ENCODE measurements around the gene LRRC37A3. TPM values are rescaled to one million over a fixed set of nuclear protein-coding genes. Genes with fewer than 3 reads are reported as not detected.
"Not testable (repeated sequence)": the region's sequence is repeated elsewhere in the genome, so short reads cannot be mapped to it uniquely, and the experiment has no call there.

LRRC37A3 gene
- polyA plus RNA-seq (2013, experiment 1 of 4), result 7.4 TPM
- 7.2 TPM for polyA plus RNA-seq (2013, experiment 2 of 4)
- polyA plus RNA-seq (2013, experiment 3 of 4), result 4.9 TPM
- 5.7 TPM for polyA plus RNA-seq (2013, experiment 4 of 4)

- peak within 1 kb of the TSS; percentile 60 for H3K4me3 ChIP-seq (ENCODE audit: insufficient read depth, low read depth, low read length)
- H3K36me3 ChIP-seq (ENCODE audit: control insufficient read depth, insufficient read depth, low read length); H3K9me3 ChIP-seq (ENCODE audit: control insufficient read depth, low read length); H3K4me1 ChIP-seq (ENCODE audit: control insufficient read depth, insufficient read depth, low read length); H3K27me3 ChIP-seq (ENCODE audit: control insufficient read depth, insufficient read depth, low read length, poor library complexity, severe bottlenecking): not testable (repeated sequence)
- peak within 1 kb of the TSS; percentile 80 for H3K27ac ChIP-seq (ENCODE audit: insufficient read depth, low read depth, low read length, poor library complexity, severe bottlenecking)
- WGBS, 2 experiments, result 1 to 2% methylated on average over 69 to 70 of the region's 70 CpGs
Observed at GRCh38 chr17:64919289-64920025, at the start of gene LRRC37A3. TSS of gene LRRC37A3 (minus strand) at chr17:64919478. CDS start at chr17:64897257, 22,221 bp downstream.

- not testable (repeated sequence) for H3K27ac ChIP-seq (ENCODE audit: insufficient read depth, low read depth, low read length, poor library complexity, severe bottlenecking); H3K27me3 ChIP-seq (ENCODE audit: control insufficient read depth, insufficient read depth, low read length, poor library complexity, severe bottlenecking); H3K4me3 ChIP-seq (ENCODE audit: insufficient read depth, low read depth, low read length); H3K9me3 ChIP-seq (ENCODE audit: control insufficient read depth, low read length); H3K36me3 ChIP-seq (ENCODE audit: control insufficient read depth, insufficient read depth, low read length); H3K4me1 ChIP-seq (ENCODE audit: control insufficient read depth, insufficient read depth, low read length)
- WGBS, 2 experiments, result 2 to 3% methylated on average over 35 of the region's 35 CpGs
Observed at GRCh38 chr17:64965873-64966287, 46.6 kb upstream of the LRRC37A3 start.

- H3K27me3 ChIP-seq (ENCODE audit: control insufficient read depth, insufficient read depth, low read length, poor library complexity, severe bottlenecking); H3K36me3 ChIP-seq (ENCODE audit: control insufficient read depth, insufficient read depth, low read length); H3K27ac ChIP-seq (ENCODE audit: insufficient read depth, low read depth, low read length, poor library complexity, severe bottlenecking); H3K9me3 ChIP-seq (ENCODE audit: control insufficient read depth, low read length); H3K4me3 ChIP-seq (ENCODE audit: insufficient read depth, low read depth, low read length); H3K4me1 ChIP-seq (ENCODE audit: control insufficient read depth, insufficient read depth, low read length): not testable (repeated sequence)
- WGBS, 2 experiments, result 61 to 71% methylated on average over 4 to 10 of the region's 14 CpGs
Observed at GRCh38 chr17:64965256-64965872, 46.1 kb upstream of the LRRC37A3 start.

- H3K9me3 ChIP-seq (ENCODE audit: control insufficient read depth, low read length), result no peaks in the 10 kb centered on the region
- H3K27me3 ChIP-seq (ENCODE audit: control insufficient read depth, insufficient read depth, low read length, poor library complexity, severe bottlenecking), result peaks cover 4% of the 10 kb centered on the region
- no peaks in the 10 kb centered on the region for H3K4me1 ChIP-seq (ENCODE audit: control insufficient read depth, insufficient read depth, low read length)
- H3K27ac ChIP-seq (ENCODE audit: insufficient read depth, low read depth, low read length, poor library complexity, severe bottlenecking), result no peak overlapping the region
- 93 to 97% methylated on average over 8 of the region's 9 CpGs for WGBS, 2 experiments
- no peaks in the 10 kb centered on the region for H3K36me3 ChIP-seq (ENCODE audit: control insufficient read depth, insufficient read depth, low read length)
- H3K4me3 ChIP-seq (ENCODE audit: insufficient read depth, low read depth, low read length), result no peak overlapping the region
Observed at GRCh38 chr17:64964796-64965195, 45.5 kb upstream of the LRRC37A3 start.

GRCh38 chr17:64963814-64964213 lies 44.5 kb upstream of the LRRC37A3 start:
- 95 to 97% methylated on average over 2 of the region's 2 CpGs for WGBS, 2 experiments
- not testable (repeated sequence) for H3K4me3 ChIP-seq (ENCODE audit: insufficient read depth, low read depth, low read length); H3K9me3 ChIP-seq (ENCODE audit: control insufficient read depth, low read length); H3K36me3 ChIP-seq (ENCODE audit: control insufficient read depth, insufficient read depth, low read length); H3K27ac ChIP-seq (ENCODE audit: insufficient read depth, low read depth, low read length, poor library complexity, severe bottlenecking); H3K27me3 ChIP-seq (ENCODE audit: control insufficient read depth, insufficient read depth, low read length, poor library complexity, severe bottlenecking); H3K4me1 ChIP-seq (ENCODE audit: control insufficient read depth, insufficient read depth, low read length)

GRCh38 chr17:64961563-64962378 lies 42.5 kb upstream of the LRRC37A3 start:
- 18 to 26% methylated on average over 12 to 13 of the region's 13 CpGs for WGBS, 2 experiments
- not testable (repeated sequence) for H3K27ac ChIP-seq (ENCODE audit: insufficient read depth, low read depth, low read length, poor library complexity, severe bottlenecking); H3K9me3 ChIP-seq (ENCODE audit: control insufficient read depth, low read length); H3K4me3 ChIP-seq (ENCODE audit: insufficient read depth, low read depth, low read length); H3K4me1 ChIP-seq (ENCODE audit: control insufficient read depth, insufficient read depth, low read length); H3K36me3 ChIP-seq (ENCODE audit: control insufficient read depth, insufficient read depth, low read length); H3K27me3 ChIP-seq (ENCODE audit: control insufficient read depth, insufficient read depth, low read length, poor library complexity, severe bottlenecking)

GRCh38 chr17:64951877-64952276 lies 32.6 kb upstream of the LRRC37A3 start:
- 100% methylated on average over 1 of the region's 1 CpG; no CpG with 5 or more reads in 1 of the 2 experiments for WGBS, 2 experiments
- Histone ChIP-seq H3K4me3 (ENCODE audit: insufficient read depth, low read depth, low read length) (no peak overlapping the region), H3K4me1 (ENCODE audit: control insufficient read depth, insufficient read depth, low read length) (no peaks in the 10 kb centered on the region), H3K27ac (ENCODE audit: insufficient read depth, low read depth, low read length, poor library complexity, severe bottlenecking) (no peak overlapping the region), H3K27me3 (ENCODE audit: control insufficient read depth, insufficient read depth, low read length, poor library complexity, severe bottlenecking) (no peaks in the 10 kb centered on the region), H3K9me3 (ENCODE audit: control insufficient read depth, low read length) (no peaks in the 10 kb centered on the region), H3K36me3 (ENCODE audit: control insufficient read depth, insufficient read depth, low read length) (no peaks in the 10 kb centered on the region)

GRCh38 chr17:64950871-64951270 lies 31.6 kb upstream of the LRRC37A3 start:
- Histone ChIP-seq H3K27ac (ENCODE audit: insufficient read depth, low read depth, low read length, poor library complexity, severe bottlenecking) (no peak overlapping the region), H3K36me3 (ENCODE audit: control insufficient read depth, insufficient read depth, low read length) (no peaks in the 10 kb centered on the region), H3K4me1 (ENCODE audit: control insufficient read depth, insufficient read depth, low read length) (no peaks in the 10 kb centered on the region), H3K9me3 (ENCODE audit: control insufficient read depth, low read length) (no peaks in the 10 kb centered on the region), H3K4me3 (ENCODE audit: insufficient read depth, low read depth, low read length) (no peak overlapping the region), H3K27me3 (ENCODE audit: control insufficient read depth, insufficient read depth, low read length, poor library complexity, severe bottlenecking) (no peaks in the 10 kb centered on the region)
- 96 to 97% methylated on average over 5 of the region's 5 CpGs for WGBS, 2 experiments

GRCh38 chr17:64947152-64947551 lies 27.9 kb upstream of the LRRC37A3 start:
- H3K9me3 ChIP-seq (ENCODE audit: control insufficient read depth, low read length), result no peaks in the 10 kb centered on the region
- no peaks in the 10 kb centered on the region for H3K27me3 ChIP-seq (ENCODE audit: control insufficient read depth, insufficient read depth, low read length, poor library complexity, severe bottlenecking)
- no peak overlapping the region for H3K4me3 ChIP-seq (ENCODE audit: insufficient read depth, low read depth, low read length)
- no peaks in the 10 kb centered on the region for H3K4me1 ChIP-seq (ENCODE audit: control insufficient read depth, insufficient read depth, low read length)
- no peak overlapping the region for H3K27ac ChIP-seq (ENCODE audit: insufficient read depth, low read depth, low read length, poor library complexity, severe bottlenecking)
- H3K36me3 ChIP-seq (ENCODE audit: control insufficient read depth, insufficient read depth, low read length), result no peaks in the 10 kb centered on the region

GRCh38 chr17:64941761-64942160 lies 22.5 kb upstream of the LRRC37A3 start:
- Histone ChIP-seq H3K4me1 (ENCODE audit: control insufficient read depth, insufficient read depth, low read length) (peaks cover 5% of the 10 kb centered on the region), H3K4me3 (ENCODE audit: insufficient read depth, low read depth, low read length) (no peak overlapping the region), H3K36me3 (ENCODE audit: control insufficient read depth, insufficient read depth, low read length) (no peaks in the 10 kb centered on the region), H3K27me3 (ENCODE audit: control insufficient read depth, insufficient read depth, low read length, poor library complexity, severe bottlenecking) (no peaks in the 10 kb centered on the region), H3K27ac (ENCODE audit: insufficient read depth, low read depth, low read length, poor library complexity, severe bottlenecking) (no peak overlapping the region), H3K9me3 (ENCODE audit: control insufficient read depth, low read length) (no peaks in the 10 kb centered on the region)
- 91 to 93% methylated on average over 2 of the region's 2 CpGs for WGBS, 2 experiments

Data from ectodermal cell (in vitro differentiated cells).